Mesenteric fat pad (tissue), 1 donor: Measurements from ENCODE around the gene XAGE1A. TPM values are rescaled to one million over a fixed set of nuclear protein-coding genes. Genes with fewer than 3 reads are reported as not detected.
"Not testable (repeated sequence)": the region's sequence is repeated elsewhere in the genome, so short reads cannot be mapped to it uniquely, and the experiment has no call there.

Experiments used
- DNase-seq: peaks from one replicate; pipeline ENCODE4 v3.0.0-alpha.2; 2020; ENCODE audit warnings: low spot score
- long read RNA-seq: library from polyadenylated mRNA; unstranded; transcript quantifications from one replicate; pipeline ENCODE4 v2.0.0, GENCODE V29; 2020
- total RNA-seq: library from RNA; stranded (reverse); fragmentation: NEBNext Ultra II Directional; extraction: Animal tissue kit (Norgen Biotek cat#: 25700); gene quantifications from one replicate; pipeline ENCODE4 v1.2.1, GENCODE V29; 2021
- donor health status: DM: yes; HTN: yes; CAD: no.

XAGE1A gene
- total RNA-seq = not detected
- long read RNA-seq = 0 reads

DNA sequence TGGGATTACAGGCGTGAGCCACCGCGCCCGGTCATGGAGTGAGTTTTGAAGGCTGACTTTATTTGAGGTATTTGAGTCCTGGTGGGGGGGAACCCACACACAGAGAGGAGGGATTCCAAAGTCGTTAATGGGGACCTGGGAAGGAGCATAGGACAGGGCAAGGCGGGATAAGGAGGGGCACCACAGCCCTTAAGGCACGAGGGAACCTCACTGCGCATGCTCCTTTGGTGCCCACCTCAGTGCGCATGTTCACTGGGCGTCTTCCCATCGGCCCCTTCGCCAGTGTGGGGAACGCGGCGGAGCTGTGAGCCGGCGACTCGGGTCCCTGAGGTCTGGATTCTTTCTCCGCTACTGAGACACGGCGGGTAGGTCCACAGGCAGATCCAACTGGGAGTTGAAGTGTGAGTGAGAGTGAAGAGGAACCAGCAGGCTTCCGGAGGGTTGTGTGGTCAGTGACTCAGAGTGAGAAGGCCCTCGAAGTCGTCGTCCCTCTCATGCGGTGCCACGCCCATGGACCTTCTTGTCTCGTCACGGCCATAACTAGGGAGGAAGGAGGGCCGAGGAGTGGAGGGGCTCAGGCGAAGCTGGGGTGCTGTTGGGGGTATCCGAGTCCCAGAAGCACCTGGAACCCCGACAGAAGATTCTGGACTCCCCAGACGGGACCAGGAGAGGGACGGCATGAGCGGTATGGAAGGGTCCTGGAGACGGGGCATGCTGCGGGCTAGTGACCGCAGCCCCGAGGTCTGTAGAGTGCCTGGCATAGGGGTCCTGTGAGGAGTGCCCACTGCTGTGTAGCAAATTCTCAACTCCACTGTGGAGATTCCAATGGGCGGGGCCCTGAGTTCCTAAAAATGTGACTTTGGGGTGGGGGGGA lies at the start of gene XAGE1A:
Gene XAGE1A (plus strand): TSS at position 264 of the 874 bp plus-strand sequence. CDS start 1,554 bp downstream, outside the sequence.
- not testable (repeated sequence) for DNase-seq

- DNase-seq = not testable (repeated sequence)
These were observed 43.6 kb upstream of the XAGE1A start for GRCh38 chrX:52452031-52452430.

GRCh38 chrX:52471301-52471700 lies 24.3 kb upstream of the XAGE1A start:
- DNase-seq = not testable (repeated sequence)

DNA sequence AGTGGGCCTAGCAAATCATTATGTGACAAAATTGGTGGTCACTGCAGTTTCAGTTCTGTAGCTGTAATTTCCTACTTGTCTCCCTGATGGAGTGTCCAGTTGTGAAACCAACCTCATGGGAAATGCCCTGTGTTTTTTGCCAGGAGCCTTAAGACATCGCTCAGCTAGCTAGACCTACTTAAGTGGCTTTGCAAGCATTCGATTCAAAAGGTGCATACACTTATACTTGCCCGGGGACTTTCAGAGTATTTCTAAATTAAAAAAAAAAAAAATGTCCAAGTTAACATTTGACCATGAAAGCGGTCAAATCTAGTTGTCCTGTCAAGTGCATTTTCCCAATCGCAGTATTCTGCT lies 788 bp downstream of the XAGE1A start:
- not testable (repeated sequence) for DNase-seq

- not testable (repeated sequence) for DNase-seq
These were observed 5.8 kb downstream of the XAGE1A start for GRCh38 chrX:52501362-52501761.

- no peak for DNase-seq
These were observed 8.9 kb downstream of the XAGE1A start for GRCh38 chrX:52504551-52504950.

DNA sequence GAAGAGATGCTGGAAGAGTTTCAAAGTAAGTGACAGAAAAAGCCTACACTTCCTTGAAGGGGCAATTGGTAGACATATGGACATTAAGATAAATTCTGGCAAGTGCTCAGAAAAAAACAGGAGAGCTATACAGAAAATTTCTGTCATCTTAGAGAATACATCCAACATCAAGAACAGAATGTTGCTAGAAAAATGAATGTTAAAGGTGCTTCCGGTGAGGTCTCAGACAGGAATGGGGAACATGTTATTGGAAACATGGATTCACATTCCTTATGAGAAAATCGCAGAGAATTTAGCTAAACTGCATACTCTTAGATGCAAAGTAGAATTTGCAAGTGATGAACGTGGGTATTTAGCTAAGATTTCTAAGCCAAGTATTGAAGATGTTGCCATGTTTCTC lies 11.7 kb downstream of the XAGE1A start:
- DNase-seq = no peak

- DNase-seq = no peak
These were observed 14.3 kb downstream of the XAGE1A start for GRCh38 chrX:52509916-52510315.

DNA sequence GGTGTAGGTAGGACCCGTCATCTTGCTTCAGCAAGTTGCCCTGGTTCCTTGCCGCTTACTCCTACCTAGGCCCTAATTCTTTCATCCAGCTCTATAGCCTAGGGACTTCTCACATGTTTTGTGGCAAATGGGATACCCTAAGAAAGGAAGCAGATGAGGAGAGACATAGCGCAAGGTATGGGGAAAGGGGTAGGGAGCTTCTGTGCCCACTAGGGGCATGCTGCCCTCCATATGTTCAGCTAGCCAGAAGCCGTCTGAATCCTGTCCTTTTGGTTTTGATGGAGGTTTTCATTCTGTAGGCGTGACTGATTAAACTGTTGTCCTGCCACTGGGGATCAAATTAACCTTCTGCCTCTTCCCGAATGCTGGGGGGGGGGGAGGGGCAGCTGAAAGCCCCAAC lies 15.5 kb downstream of the XAGE1A start:
- DNase-seq = not testable (repeated sequence)

- DNase-seq = not testable (repeated sequence)
These were observed 20.7 kb downstream of the XAGE1A start for GRCh38 chrX:52516110-52516986.

GRCh38 chrX:52516987-52517325 lies 21.3 kb downstream of the XAGE1A start, which contains the start of gene XAGE1B:
XAGE1B (minus strand) TSS chrX:52517063; CDS start chrX:52515527, 1,536 bp downstream.
- DNase-seq = not testable (repeated sequence)

DNA sequence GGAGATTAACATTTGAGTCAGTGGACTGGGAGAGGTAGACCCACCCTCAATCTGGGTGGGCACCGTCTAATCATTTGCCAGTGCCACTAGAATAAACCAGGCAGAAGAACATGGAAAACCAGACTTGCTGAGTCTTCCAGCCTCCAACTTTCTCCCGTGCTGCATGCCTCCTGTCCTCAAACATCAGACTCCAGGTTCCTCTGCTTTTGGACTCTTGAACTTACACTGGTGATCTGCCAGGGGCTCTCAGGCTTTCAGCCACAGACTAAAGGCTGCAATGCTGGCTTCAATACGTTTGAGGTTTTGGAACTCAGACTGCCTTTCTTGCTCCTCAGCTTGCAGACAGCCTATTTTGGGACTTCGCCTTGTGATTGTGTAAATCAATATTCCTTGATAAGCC lies 45.4 kb downstream of the XAGE1A start:
- not testable (repeated sequence) for DNase-seq

DNA sequence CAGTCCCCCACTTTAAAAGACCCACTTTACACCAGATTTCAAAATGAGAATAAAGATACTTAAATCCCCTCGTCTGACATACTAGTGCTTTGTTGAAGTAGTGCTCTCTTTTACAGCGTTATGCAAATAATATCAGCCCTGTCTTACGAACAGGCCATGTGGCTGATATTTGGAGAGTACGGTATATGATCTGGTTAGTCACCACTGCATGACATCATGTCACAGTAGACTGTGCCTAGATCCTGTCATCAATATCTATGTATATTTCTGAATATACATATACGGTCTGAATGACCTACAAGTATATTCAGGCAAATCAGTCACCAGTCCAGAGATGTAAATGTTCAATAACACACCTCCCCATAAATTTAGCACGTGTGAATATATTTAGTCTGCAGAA lies 46.7 kb downstream of the XAGE1A start:
- no peak for DNase-seq

DNA sequence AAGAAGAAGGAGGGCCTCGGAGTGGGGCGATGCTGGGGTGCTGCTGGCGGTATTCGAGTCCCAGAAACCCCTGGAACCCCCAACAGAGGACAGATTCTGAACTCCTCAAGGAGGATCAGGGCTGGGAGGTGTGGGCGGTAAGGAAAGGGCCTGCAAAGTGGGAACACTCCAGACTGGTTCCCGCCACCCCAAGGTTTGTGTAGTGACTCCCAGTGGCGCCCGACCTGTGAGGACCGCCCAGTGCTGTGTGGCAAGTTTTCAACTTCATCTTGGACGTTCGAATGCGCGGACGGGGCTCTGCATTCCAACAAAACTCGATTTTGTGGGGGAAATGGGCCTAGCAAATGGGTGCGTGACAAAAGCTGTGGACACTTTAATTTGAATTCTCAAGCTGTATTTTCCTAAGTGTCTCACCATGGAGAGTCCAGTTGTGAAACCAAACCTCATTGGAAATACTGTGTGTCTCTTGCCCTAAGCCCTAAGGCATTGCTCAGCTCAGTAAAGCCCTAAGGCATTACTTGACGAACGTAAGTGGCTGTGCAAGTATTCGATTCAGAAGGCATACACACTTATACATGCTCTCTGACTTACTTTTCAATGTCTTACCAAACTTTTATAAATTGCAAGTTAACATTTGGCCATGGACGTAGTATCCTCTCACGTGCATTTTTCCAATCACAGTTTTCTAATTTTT lies 48.7 kb downstream of the XAGE1A start:
- no peak for DNase-seq

- DNase-seq = not testable (repeated sequence)
These were observed 53.2 kb downstream of the XAGE1A start for GRCh38 chrX:52548769-52549168.

Other genes starting within 250 kb of the XAGE1A start
- not detected for gene XAGE2, start 126.8 kb upstream of the XAGE1A start, total RNA-seq
- gene XAGE1B, start 21.3 kb downstream of the XAGE1A start, total RNA-seq = not detected
- not detected for gene SSX7, start 159.1 kb downstream of the XAGE1A start, total RNA-seq
- not detected for gene SSX2, start 211.4 kb downstream of the XAGE1A start, total RNA-seq